ENCODE results near the gene RXFP1.

RXFP1 gene

GRCh38 chr4:158541506-158541905 is 19.8 kb downstream of the RXFP1 start:
- DNase-seq (ENCODE audit: low read depth in 3 of 3) = no peak

GRCh38 chr4:158543191-158543590 is 21.5 kb downstream of the RXFP1 start:
- no peak for DNase-seq (ENCODE audit: low read depth in 3 of 3)

DNA sequence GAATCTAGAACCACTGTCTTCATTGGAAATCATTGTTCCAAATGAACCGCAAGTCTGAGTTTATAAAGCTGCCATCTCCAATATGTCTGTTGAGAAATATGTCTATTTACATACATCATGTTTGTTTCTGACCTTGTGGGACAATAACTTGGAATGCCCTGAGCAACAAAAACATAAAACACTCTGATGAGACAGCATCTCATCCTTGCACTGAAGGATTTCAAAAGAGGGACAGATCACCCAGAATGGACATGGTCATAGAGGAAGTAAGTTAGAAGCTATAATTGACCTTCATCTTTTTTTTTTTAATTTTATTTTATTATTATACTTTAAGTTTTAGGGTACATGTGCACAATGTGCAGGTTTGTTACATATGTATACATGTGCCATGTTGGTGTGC is 22.5 kb downstream of the RXFP1 start:
- DNase-seq (ENCODE audit: low read depth in 3 of 3) = no peak

DNA sequence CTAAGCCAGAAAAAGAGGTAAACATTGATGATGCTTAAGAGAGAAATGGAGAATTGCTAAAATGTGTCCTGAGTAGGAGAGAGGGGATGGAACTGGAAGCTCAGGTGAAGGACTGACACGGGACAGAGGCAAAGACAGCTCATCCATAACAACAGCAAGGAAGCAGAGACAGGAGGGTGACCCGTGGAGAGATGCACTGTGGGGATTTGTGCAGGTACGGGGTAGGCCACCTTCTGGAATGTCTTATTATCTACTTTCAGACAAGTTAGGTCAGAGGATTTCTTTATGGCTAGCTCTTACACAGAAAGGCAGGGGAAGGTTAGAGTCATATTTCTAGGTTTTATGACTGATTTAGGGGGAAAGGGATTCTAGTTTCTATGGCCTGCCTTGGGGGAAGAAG is 31.7 kb downstream of the RXFP1 start:
- DNase-seq (ENCODE audit: low read depth in 3 of 3) = no peak

- no peak for DNase-seq (ENCODE audit: low read depth in 3 of 3)
Observed at GRCh38 chr4:158560284-158560683, 38.6 kb downstream of the RXFP1 start.

DNA sequence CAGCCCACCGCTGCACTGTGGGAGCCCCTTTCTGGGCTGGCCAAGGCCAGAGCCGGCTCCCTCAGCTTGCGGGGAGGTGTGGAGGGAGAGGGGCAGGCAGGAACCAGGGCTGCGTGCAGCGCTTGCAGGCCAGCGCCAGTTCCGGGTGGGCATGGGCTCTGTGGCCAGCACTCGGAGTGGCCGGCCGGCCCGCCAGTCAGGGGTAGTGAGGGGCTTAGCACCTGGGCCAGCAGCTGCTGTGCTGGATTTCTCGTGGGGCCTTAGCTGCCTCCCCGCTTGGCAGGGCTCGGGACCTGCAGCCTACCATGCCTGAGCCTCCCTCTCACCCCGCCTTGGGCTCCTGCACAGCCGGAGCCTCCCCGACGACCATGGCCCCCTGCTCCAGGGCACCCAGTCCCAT is 45.2 kb downstream of the RXFP1 start:
- no peak for DNase-seq (ENCODE audit: low read depth in 3 of 3)

GRCh38 chr4:158571736-158572135 is 50.1 kb downstream of the RXFP1 start:
- no peak for DNase-seq (ENCODE audit: low read depth in 3 of 3)

- DNase-seq (ENCODE audit: low read depth in 3 of 3) = no peak
Observed at GRCh38 chr4:158572608-158573007, 50.9 kb downstream of the RXFP1 start.

GRCh38 chr4:158578476-158578875 is 56.8 kb downstream of the RXFP1 start:
- no peak for DNase-seq (ENCODE audit: low read depth in 3 of 3)

DNA sequence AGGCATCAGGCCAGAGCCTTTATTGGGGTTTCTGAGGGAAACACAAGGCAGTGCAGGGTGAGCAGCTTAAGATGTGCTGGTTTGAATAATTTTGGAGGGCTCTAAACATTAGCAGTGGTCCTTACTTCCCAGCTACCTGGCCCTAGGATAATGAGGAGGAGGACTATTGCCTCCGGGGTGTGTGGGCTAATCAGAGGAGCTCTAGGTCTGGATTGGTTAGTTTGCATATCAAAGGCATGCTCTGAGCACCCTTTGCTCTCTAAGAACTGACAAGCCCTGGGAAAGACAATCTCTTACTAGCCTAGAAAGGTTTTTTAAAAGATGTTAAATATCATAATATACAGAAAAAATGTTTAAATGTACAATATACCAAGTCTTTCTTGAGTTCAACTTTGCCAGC is 58.4 kb downstream of the RXFP1 start:
- DNase-seq (ENCODE audit: low read depth in 3 of 3) = no peak

GRCh38 chr4:158581161-158581560 is 59.5 kb downstream of the RXFP1 start:
- no peak for DNase-seq (ENCODE audit: low read depth in 3 of 3)

GRCh38 chr4:158586881-158587280 is 65.2 kb downstream of the RXFP1 start:
- no peak for DNase-seq (ENCODE audit: low read depth in 3 of 3)

DNA sequence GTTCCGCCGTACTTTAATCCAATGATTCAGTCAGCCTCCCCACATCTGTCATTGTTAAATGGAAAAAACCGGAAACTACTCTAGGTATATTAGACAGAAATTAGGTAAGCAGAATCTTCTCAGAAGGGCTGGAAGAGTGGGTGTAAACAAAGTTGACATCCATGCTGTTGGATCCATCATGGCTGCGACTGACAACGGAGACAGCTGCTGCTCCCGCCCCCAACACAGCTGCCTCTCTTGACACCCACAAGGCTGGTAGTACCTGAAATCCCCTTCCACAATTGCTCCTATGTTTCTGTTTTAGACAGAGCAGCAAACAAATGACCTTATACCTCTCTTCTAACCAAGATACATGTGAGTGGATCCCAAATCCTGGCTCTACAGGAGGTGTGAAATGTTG is 66.6 kb downstream of the RXFP1 start:
- no peak for DNase-seq (ENCODE audit: low read depth in 3 of 3)

- DNase-seq (ENCODE audit: low read depth in 3 of 3) = no peak
Observed at GRCh38 chr4:158588777-158589176, 67.1 kb downstream of the RXFP1 start.

- DNase-seq (ENCODE audit: low read depth in 3 of 3) = no peak
Observed at GRCh38 chr4:158590306-158590705, 68.6 kb downstream of the RXFP1 start.

DNA sequence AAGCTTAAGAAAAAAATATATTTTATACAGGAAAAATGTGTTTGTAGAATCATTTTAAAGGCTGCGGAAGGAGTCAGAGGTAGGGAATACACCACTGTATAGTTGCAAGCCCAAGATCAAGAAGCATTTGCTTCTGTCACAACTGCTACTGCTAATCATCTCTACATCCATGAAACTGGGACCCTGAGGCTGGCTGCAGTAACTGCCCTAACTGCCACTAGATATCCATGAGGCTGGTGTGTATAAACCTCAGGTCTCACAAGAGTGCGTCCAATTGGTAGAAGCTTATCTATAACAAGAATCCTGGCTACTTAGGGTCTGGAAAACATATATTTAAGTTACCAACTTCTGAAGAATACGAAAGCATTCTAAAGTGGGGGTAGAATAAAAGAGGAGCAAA is 69.1 kb downstream of the RXFP1 start:
- no peak for DNase-seq (ENCODE audit: low read depth in 3 of 3)

- no peak for DNase-seq (ENCODE audit: low read depth in 3 of 3)
Observed at GRCh38 chr4:158597879-158598596, 76.4 kb downstream of the RXFP1 start.

DNA sequence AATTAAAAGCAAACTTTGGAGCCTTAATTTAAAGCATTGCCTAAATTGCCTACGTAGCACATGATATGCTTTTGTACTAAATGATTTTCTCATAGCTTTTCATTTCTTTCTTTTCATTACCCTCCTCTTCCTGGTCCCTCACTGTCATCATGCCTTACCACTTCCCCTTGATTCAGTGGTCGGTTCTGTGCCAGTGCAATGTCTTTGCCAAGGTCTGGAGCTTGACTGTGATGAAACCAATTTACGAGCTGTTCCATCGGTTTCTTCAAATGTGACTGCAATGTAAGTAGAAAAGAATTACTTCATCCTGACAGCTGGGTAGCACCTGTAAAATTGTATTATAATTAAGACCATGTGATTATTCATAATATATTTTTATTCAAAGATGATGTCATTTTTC is 77.5 kb downstream of the RXFP1 start:
- DNase-seq (ENCODE audit: low read depth in 3 of 3) = no peak

DNA sequence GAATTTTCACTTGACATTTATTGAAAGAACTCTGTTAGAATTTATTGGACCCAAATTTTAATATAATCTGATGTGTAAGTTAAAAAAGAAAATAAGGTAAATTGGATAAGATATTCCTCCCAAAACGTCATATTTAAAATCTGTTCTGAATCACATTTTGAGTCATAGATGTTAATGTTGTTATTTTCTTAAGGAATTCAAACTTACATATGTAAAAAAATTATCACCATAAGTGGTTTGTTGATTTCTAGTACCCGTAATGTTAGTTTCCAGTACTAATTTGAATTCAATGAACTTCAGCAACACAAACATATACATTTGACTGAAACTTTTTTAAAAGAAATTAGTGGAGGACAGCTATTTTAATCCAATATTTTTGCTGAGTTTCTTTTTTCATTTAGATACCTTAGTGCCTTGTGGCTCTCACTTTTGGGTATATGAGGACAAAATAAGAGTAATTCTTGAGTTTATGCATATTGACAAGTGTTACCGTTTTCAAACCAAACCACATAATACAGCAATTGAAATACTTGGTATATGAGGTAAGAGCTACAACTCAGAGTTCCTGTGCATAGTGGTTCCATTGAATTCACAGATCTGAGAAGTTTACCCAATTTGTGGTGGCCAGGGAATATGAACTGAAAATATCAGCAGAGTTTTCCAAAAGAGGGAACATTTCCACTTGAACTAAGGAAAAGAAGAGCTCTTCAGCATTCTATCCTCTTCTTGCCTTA is 78.2 kb downstream of the RXFP1 start:
- DNase-seq (ENCODE audit: low read depth in 3 of 3) = no peak

GRCh38 chr4:158604369-158604768 is 82.7 kb downstream of the RXFP1 start:
- DNase-seq (ENCODE audit: low read depth in 3 of 3) = no peak

DNA sequence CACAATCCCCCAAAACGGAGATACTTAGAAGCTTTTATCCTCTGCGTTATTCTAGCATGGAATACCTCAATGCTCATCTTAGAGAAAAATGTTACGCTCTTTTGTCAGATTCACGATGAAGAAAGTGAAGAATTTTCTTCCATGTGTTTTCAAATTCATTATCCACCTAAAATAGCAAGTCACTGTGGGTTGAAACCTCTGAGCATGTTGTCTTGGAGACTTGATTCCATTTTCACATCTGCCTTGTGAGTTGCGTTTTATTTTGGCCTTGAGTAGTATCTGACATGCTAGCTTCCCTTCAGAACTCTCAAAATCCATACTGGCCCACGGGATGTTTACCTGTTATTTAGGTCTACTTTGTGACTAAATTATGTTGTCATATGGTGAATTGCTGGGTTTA is 83.7 kb downstream of the RXFP1 start:
- no peak for DNase-seq (ENCODE audit: low read depth in 3 of 3)

DNA sequence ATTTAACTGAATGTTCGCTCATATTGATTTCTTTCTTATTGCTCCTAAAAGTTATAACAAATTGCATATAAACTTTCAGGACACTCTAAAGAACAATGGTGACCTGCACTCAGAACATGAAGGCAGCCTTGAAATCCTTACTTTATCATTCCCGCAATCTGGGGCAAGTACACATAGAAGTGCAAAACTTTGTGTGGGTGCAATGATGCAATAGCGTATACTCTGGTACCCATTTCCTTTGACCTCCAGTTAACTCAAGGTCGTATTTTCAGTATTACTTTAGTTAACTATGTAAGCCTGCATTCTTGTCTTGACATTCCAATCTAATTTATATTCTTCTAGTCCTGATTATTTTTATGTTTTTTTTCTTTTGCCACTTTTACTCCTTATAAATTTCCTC is 85.3 kb downstream of the RXFP1 start:
- no peak for DNase-seq (ENCODE audit: low read depth in 3 of 3)

GRCh38 chr4:158609116-158609515 is 87.4 kb downstream of the RXFP1 start:
- no peak for DNase-seq (ENCODE audit: low read depth in 3 of 3)

DNA sequence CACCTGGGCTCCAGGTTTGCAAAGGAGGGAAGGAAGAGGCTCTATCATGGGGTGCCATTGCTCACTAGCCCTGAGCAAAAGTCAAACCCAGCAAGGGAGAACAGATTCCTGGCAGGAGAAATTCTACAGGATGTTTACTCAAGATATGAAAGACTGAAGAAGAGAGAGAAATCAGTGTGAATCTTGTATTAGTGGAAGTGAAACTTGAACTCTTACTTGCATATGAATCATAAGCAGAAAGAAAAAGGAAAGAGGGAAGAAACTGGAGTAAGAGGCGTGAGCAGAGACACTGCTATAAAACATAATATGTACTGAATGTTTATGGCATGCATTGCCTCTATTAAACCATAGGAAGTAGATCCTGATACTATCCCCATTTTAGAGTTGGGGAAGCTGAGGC is 89.1 kb downstream of the RXFP1 start:
- DNase-seq (ENCODE audit: low read depth in 3 of 3) = no peak
